Measurements from ENCODE around the gene COL13A1.

COL13A1 gene

GRCh38 chr10:69961881-69962745 is 160.4 kb downstream of the COL13A1 start:
- no peak for DNase-seq (ENCODE audit: low read depth in 1 of 2, low spot score in 1 of 2)

GRCh38 chr10:69962746-69963135 is 161.0 kb downstream of the COL13A1 start:
- no peak for DNase-seq (ENCODE audit: low read depth in 1 of 2, low spot score in 1 of 2)

GRCh38 chr10:69963178-69963834 is 161.6 kb downstream of the COL13A1 start:
- DNase-seq (ENCODE audit: low read depth in 1 of 2, low spot score in 1 of 2), result no peak

DNA sequence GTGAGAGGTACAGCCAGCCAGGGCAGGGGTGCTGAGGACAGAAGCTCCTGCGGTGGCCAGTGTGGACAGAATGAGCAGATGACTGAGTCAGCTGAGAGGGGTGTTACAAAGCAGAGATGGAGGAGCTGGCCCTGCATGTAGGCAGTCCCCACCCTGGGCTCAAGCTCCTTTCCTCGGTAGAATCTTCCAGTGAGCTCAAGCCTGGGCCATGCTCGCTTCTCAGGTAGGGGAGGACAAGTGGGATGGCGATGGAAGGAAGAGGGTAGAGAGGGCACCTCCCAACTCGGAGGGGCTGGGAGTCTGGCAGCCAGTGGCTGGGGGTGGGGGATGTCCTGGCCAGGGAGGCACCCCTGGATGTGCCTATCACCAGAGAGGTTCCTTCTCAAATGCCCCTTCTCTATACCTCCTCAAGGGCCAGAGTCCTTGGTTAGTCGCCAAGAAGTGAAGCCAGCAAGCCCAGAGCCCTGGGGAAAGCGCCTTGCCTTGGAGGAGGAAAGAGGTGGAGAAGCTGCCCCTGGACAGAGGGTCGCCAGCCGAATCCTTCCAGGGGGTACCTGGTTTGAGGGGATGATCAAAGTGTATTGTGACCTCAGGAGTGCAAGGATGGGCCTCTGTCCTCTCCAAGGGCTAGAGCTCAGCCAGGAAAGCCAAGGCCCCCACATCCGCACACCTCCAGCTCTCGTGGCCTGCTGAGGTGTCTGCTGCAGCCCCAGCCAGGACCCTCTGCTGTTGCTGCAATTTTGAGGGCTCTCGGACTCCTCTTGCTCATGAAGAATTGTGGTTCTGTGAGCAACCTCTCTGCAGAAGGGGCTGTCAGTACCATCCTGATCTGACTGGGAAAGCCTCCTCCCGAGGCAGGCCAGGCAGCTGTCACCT is 162.4 kb downstream of the COL13A1 start:
- no peak for DNase-seq (ENCODE audit: low read depth in 1 of 2, low spot score in 1 of 2)

GRCh38 chr10:69965086-69965485 is 163.4 kb downstream of the COL13A1 start:
- DNase-seq (ENCODE audit: low read depth in 1 of 2, low spot score in 1 of 2), result no peak

- no peak for DNase-seq (ENCODE audit: low read depth in 1 of 2, low spot score in 1 of 2)
These were observed 164.4 kb downstream of the COL13A1 start for GRCh38 chr10:69965919-69966662.

DNA sequence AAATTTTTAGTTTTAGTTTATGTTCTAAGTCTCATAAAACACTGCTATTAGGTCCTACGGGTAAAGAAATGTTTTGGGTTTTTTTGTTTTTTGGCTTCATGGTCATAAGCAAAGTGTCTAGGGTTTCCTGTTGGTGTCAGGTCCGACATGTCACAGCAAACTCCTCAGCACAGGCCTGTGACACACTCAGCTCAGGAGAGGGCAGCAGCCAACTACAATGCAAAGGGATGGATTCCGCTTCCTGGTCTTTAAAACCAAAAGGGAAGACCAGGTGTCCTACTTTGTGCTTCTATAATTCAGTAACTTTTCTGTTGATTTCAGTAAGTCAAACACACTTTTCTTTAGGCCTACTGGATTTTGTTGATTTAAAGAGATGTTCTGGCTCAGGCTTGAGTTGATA is 167.1 kb downstream of the COL13A1 start:
- DNase-seq (ENCODE audit: low read depth in 1 of 2, low spot score in 1 of 2), result no peak

DNA sequence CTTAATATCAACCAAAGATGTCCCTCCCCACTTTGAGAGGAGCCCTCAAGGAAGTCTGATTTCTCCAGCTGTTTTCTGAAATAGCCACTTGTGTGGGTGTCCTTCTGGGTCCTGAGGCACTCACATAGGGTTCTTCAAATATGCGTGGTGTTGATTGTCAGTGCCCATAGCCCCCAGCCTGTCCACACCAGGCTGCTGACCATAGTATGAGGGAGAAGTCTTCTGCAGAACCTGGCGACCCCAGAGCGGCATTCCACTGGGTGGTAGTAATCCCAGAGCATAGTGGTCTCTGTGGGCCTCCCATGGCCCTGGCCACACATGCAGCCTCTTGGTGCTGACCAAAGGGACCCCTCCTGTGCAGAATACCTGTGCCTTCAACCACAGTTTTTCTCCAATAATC is 168.3 kb downstream of the COL13A1 start:
- DNase-seq (ENCODE audit: low read depth in 1 of 2, low spot score in 1 of 2), result no peak

- no peak for DNase-seq (ENCODE audit: low read depth in 1 of 2, low spot score in 1 of 2)
These were observed 171.3 kb downstream of the COL13A1 start for GRCh38 chr10:69972981-69973397.

- DNase-seq (ENCODE audit: low read depth in 1 of 2, low spot score in 1 of 2), result no peak
These were observed 172.0 kb downstream of the COL13A1 start for GRCh38 chr10:69973678-69974077.

- no peak for DNase-seq (ENCODE audit: low read depth in 1 of 2, low spot score in 1 of 2)
These were observed 172.9 kb downstream of the COL13A1 start for GRCh38 chr10:69974551-69975155.

DNA sequence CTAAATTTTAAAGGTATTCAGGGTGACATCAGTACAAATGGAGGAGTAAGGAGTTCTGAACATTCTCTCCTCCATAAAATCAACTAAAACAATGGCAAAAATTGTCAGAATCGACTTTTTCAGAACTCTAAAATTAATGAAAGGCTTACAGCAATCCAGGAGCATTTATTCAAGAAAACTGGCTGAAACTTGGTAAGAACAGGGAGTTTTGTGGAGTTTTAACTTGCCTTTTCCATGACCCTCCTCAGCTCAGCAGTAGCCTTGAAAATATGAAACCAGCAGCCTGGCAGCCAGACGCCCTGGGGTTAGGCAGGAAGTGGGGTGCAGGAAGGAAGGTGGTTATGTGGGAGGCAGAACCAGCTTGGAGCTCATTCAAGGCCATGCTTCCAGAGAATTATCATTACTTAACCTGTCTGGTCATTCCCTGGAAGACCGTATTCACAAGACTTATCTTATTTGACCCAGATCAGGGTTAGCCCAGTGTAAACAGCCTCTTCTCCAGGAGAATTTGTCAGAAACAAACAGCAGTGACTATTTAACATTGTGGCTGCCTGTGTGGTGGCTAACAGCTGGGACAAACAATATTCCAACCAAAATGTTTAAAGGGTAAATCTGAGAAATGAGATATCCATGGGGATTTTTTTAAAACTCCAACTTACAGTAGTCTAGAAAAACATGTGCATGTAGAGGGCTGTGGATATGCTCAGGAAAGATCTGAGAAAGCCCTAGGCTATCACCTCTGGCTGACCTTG is 175.3 kb downstream of the COL13A1 start:
- no peak for DNase-seq (ENCODE audit: low read depth in 1 of 2, low spot score in 1 of 2)

- no peak for DNase-seq (ENCODE audit: low read depth in 1 of 2, low spot score in 1 of 2)
These were observed 177.5 kb downstream of the COL13A1 start for GRCh38 chr10:69979174-69979573.

GRCh38 chr10:69980672-69981071 is 179.0 kb downstream of the COL13A1 start:
- no peak for DNase-seq (ENCODE audit: low read depth in 1 of 2, low spot score in 1 of 2)

- DNase-seq (ENCODE audit: low read depth in 1 of 2, low spot score in 1 of 2), result no peak
These were observed 186.4 kb downstream of the COL13A1 start for GRCh38 chr10:69988094-69988493.

DNA sequence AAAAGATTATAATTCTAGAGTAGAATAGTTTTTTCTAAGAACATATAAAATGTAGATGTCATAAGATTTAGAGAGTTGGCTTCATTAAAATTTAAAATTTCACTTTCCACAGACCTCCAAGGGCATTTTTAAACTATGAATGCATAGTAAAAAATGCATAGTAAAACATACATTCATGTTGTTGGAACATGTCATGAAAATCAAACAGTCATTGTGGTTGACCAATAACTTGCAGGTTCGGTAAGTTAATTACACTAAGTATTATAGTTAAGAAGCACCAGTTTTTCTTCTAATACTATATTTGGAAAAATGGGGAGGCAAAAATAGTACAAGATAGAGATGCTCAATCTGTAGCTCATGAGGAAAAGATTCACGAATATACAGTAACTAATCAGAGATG is 189.4 kb downstream of the COL13A1 start:
- no peak for DNase-seq (ENCODE audit: low read depth in 1 of 2, low spot score in 1 of 2)

- DNase-seq (ENCODE audit: low read depth in 1 of 2, low spot score in 1 of 2), result no peak
These were observed 192.6 kb downstream of the COL13A1 start for GRCh38 chr10:69994262-69994661.

DNA sequence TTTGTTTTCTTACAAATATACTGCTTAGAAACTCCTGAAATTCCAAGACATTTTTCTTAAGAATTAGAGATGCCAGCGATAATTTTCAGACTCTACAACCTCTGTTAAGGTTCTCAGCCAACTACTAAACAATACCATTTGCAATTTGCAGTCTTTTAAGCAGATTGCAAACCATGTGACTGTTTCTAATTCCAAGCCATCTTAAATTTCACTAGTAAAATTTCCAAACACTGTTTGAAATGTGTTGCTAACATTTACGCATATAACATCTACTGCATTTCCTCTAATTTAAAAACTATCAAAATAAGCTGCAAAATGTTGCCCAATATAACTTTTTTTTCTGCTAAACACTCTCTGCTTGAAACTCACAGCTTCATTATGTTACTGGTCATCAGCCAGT is 194.9 kb downstream of the COL13A1 start:
- no peak for DNase-seq (ENCODE audit: low read depth in 1 of 2, low spot score in 1 of 2)

GRCh38 chr10:70000262-70000661 is 198.6 kb downstream of the COL13A1 start:
- no peak for DNase-seq (ENCODE audit: low read depth in 1 of 2, low spot score in 1 of 2)
